Prostate gland (tissue), 2 donors: ENCODE data around the gene WDFY2. TPM values are rescaled to one million over a fixed set of nuclear protein-coding genes. Genes with fewer than 3 reads are reported as not detected.

Experiments used
- DNase-seq: peaks from one replicate; pipeline ENCODE4 v3.0.0-alpha.2; 2019; ENCODE audit warnings: low spot score
- H3K27ac ChIP-seq, 2 donors: fragments of 200-600 bp; sonication (generic); 2 replicates each; pipeline ENCODE4 v1.5.1; 2017 to 2019
- H3K27me3 ChIP-seq: fragments of 200-600 bp; sonication (generic); replicated peaks from 2 replicates; pipeline ENCODE4 v1.5.1; 2019; ENCODE audit not compliant: insufficient read depth
- H3K36me3 ChIP-seq, 2 donors: fragments of 200-600 bp; sonication (generic); 1 replicate in 1 of 2; 2 replicates in 1 of 2; pipeline versions ENCODE4 v1.5.1 to v1.8.1; 2017 to 2019
- H3K4me1 ChIP-seq: fragments of 200-600 bp; sonication (generic); replicated peaks from 2 replicates; pipeline ENCODE4 v1.5.1; 2019
- H3K4me3 ChIP-seq, 2 donors: fragments of 200-600 bp; sonication (generic); 2 replicates each; pipeline ENCODE4 v1.5.1; 2017 to 2019
- H3K9me3 ChIP-seq: fragments of 200-600 bp; sonication (generic); 2 replicates; pipeline ENCODE4 v1.5.1; 2017
- CTCF ChIP-seq, 4 experiments: fragments of 200-600 bp in 2 of 4; fragments of 450-650 bp in 2 of 4; sonication (generic) in 2 of 4; IDR thresholded peaks; 1 replicate in 3 of 4; 2 replicates in 1 of 4; pipeline ENCODE4 v1.5.1; 2016 to 2019; ENCODE audit warnings: antibody characterized with exemption in 4 of 4, mild to moderate bottlenecking in 2 of 4, moderate library complexity in 2 of 4
- POLR2A ChIP-seq: fragments of 450-650 bp; IDR thresholded peaks from one replicate; pipeline ENCODE4 v1.6.1; 2016; ENCODE audit warnings: antibody characterized with exemption, mild to moderate bottlenecking
- POLR2AphosphoS5 ChIP-seq: sonication (generic); formaldehyde crosslinking; IDR thresholded peaks from one replicate; pipeline ENCODE4 v1.6.1; 2017; ENCODE audit warnings: antibody characterized with exemption
- WGBS: methylation state at CpG from one replicate; pipeline ENCODE4 v1.1.5; 2018; 5-methylcytosine and 5-hydroxymethylcytosine counted together
- intact Hi-C: fragments of 100-400 bp; cut with DNase I; formaldehyde crosslinking; loops from one replicate; pipeline ENCODE4 v1.14.2; 2022
- total RNA-seq, 2 donors: library from RNA; depleted of rRNA; stranded (reverse); fragments of >200 nt; gene quantifications; one replicate each; pipeline ENCODE4 v1.1.0, GENCODE V29; 2016

WDFY2 gene
- total RNA-seq, 2 donors from 2014 or later = 7.9 to 23.2 TPM

- Histone ChIP-seq H3K4me3 (no peak overlapping the region), H3K36me3 (no peaks in the 10 kb centered on the region), H3K27me3 (no peaks in the 10 kb centered on the region), H3K9me3 (no peaks in the 10 kb centered on the region), H3K4me1 (no peaks in the 10 kb centered on the region), H3K27ac (no peak overlapping the region)
- TF ChIP-seq POLR2AphosphoS5 (no peak), CTCF (IDR thresholded peaks at IDR 0.05) (no peak), POLR2A (no peak)
- intact Hi-C loops = no loop called here
- DNase-seq = no peak
- 69% methylated on average over 11 of the region's 11 CpGs for WGBS
Observed at GRCh38 chr13:51620165-51620983, 36.1 kb downstream of the WDFY2 start.

GRCh38 chr13:51621602-51622001 lies 37.3 kb downstream of the WDFY2 start:
- intact Hi-C loops = no loop called here

GRCh38 chr13:51623473-51623872 lies 39.2 kb downstream of the WDFY2 start:
- Histone ChIP-seq H3K27me3 (no peaks in the 10 kb centered on the region), H3K36me3 (no peaks in the 10 kb centered on the region), H3K4me1 (no peaks in the 10 kb centered on the region), H3K27ac (no peak overlapping the region), H3K9me3 (no peaks in the 10 kb centered on the region), H3K4me3 (no peak overlapping the region)
- TF ChIP-seq POLR2A = no peak
- no peak for TF ChIP-seq POLR2AphosphoS5
- TF ChIP-seq CTCF (IDR thresholded peaks at IDR 0.05) = no peak
- intact Hi-C loops = no loop called here
- DNase-seq = no peak
- 52% methylated on average over 2 of the region's 2 CpGs for WGBS

More at GRCh38 chr13:51621602-51622001, 37.3 kb downstream of the WDFY2 start:
- no peak overlapping the region for H3K4me3 ChIP-seq
- 86% methylated on average over 2 of the region's 2 CpGs for WGBS
- H3K27ac ChIP-seq = no peak overlapping the region
- no peak for DNase-seq
- no peaks in the 10 kb centered on the region for H3K27me3 ChIP-seq
- H3K4me1 ChIP-seq = no peaks in the 10 kb centered on the region
- TF ChIP-seq POLR2AphosphoS5 = no peak
- TF ChIP-seq POLR2A = no peak
- TF ChIP-seq CTCF (IDR thresholded peaks at IDR 0.05) = no peak
- no peaks in the 10 kb centered on the region for H3K36me3 ChIP-seq
- H3K9me3 ChIP-seq = no peaks in the 10 kb centered on the region

- H3K4me1 ChIP-seq = no peaks in the 10 kb centered on the region
- no peak overlapping the region for H3K4me3 ChIP-seq
- intact Hi-C loops = no loop called here
- TF ChIP-seq POLR2AphosphoS5 = no peak
- TF ChIP-seq POLR2A = no peak
- TF ChIP-seq CTCF (IDR thresholded peaks at IDR 0.05) = no peak
- WGBS = 96% methylated on average over 1 of the region's 1 CpG
- no peaks in the 10 kb centered on the region for H3K27me3 ChIP-seq
- no peak overlapping the region for H3K27ac ChIP-seq
- no peaks in the 10 kb centered on the region for H3K36me3 ChIP-seq
- H3K9me3 ChIP-seq = no peaks in the 10 kb centered on the region
- DNase-seq = no peak
Observed at GRCh38 chr13:51624207-51624606, 39.9 kb downstream of the WDFY2 start.
